Heart left ventricle (tissue), 13 donors: Measurements from ENCODE around the gene GPR171.

Experiments used
- CTCF ChIP-seq, 12 donors: fragments of 200-600 bp; sonication (generic) in 4 of 12; IDR thresholded peaks; one replicate each; pipeline versions ENCODE4 v1.5.0 to v1.8.0; 2018 to 2022; ENCODE audit warnings: antibody characterized with exemption in 12 of 12, mild to moderate bottlenecking in 5 of 12
- POLR2A ChIP-seq, 2 donors: fragments of 450-650 bp; IDR thresholded peaks; one replicate each; pipeline ENCODE4 v1.6.1; 2017; ENCODE audit warnings: antibody characterized with exemption in 2 of 2, mild to moderate bottlenecking in 2 of 2, moderate library complexity in 2 of 2
- donor health status: ischemic (EF 13 %, LVEDD 7.1; RV severe dilation, severe dysfunction).
- donor health status: DM: no; HTN: yes; CAD: no.
- donor health status: DM: no; HTN: no; CAD: no.
- donor health status: ischemic (EF 25% LVEDD 6.9; RV normal size, moderate dysfunction).
- donor health status: ischemic (EF 25% LVEDD 5.7; RV mildly dilated, moderate dysfunction).
- donor health status: ischemic (EF 35%, LVEDD 5.7; RV mildly dilated, moderate dysfunction).
- donor health status: nonischemic (EF 11% LVEDD 7.7; RV severe dilation, severe dysfunction).
- donor health status: DM: yes; HTN: yes; CAD: no.
- donor health status: PGD.
- donor health status: ischemic (EF 29% LVEDD 5.4; RV normal size, mild dysfunction).
- donor health status: nonischemic (EF 23%, LVEDD 6.1; RV moderate dilation, normal function).

GRCh38 chr3:151171145-151171757 lies 31.8 kb downstream of the GPR171 start:
- TF ChIP-seq POLR2A (IDR thresholded peaks at IDR 0.05) (no peak), CTCF (IDR thresholded peaks at IDR 0.05) (no peak)
